Neutrophil (primary cell): ENCODE measurements around the gene ALDH1B1.

Experiments
- H3K27ac ChIP-seq: fragments of 200-600 bp; sonication (generic); 2 replicates; pipeline ENCODE4 v1.5.1; 2016; ENCODE audit warnings: mild to moderate bottlenecking, moderate library complexity
- H3K27me3 ChIP-seq: fragments of 200-600 bp; sonication (generic); 2 replicates; pipeline ENCODE4 v1.6.0; 2016; ENCODE audit warnings: mild to moderate bottlenecking
- H3K36me3 ChIP-seq: fragments of 200-600 bp; sonication (generic); 2 replicates; pipeline ENCODE4 v1.5.1; 2017
- H3K4me1 ChIP-seq, 2 experiments: fragments of 200-600 bp in 1 of 2; sonication (generic) in 1 of 2; 1 replicate in 1 of 2; 2 replicates in 1 of 2; pipeline versions ENCODE4 v1.5.1 to v1.6.1; 2013 to 2016; ENCODE audit warnings: low read depth in 1 of 2, low read length in 1 of 2, mild to moderate bottlenecking in 1 of 2, moderate library complexity in 1 of 2; ENCODE audit not compliant: control insufficient read depth in 1 of 2, insufficient read depth in 1 of 2
- H3K4me3 ChIP-seq, 2 experiments: fragments of 200-600 bp in 1 of 2; sonication (generic) in 1 of 2; 1 replicate in 1 of 2; 2 replicates in 1 of 2; pipeline ENCODE4 v1.5.1; 2013 to 2016; ENCODE audit warnings: low read depth in 1 of 2, low read length in 1 of 2, mild to moderate bottlenecking in 1 of 2, moderate library complexity in 1 of 2
- H3K9me3 ChIP-seq: fragments of 200-600 bp; sonication (generic); 2 replicates; pipeline ENCODE4 v1.5.1; 2016
- TF ChIP-seq, protein P1 (sequence below): fragments of 200-600 bp; sonication (generic); IDR thresholded peaks from 2 replicates; pipeline ENCODE4 v1.5.1; 2016; ENCODE audit warnings: antibody characterized with exemption

ALDH1B1 gene

GRCh38 chr9:38423973-38424843 lies 31.7 kb downstream of the ALDH1B1 start, which contains the start of gene IGFBPL1:
Gene IGFBPL1, minus strand, starts transcription at chr9:38424454. Its CDS starts 30 bp downstream, at chr9:38424424.
- no peak within 1 kb of the TSS for H3K4me3 ChIP-seq
- TF ChIP-seq, protein P1, sequence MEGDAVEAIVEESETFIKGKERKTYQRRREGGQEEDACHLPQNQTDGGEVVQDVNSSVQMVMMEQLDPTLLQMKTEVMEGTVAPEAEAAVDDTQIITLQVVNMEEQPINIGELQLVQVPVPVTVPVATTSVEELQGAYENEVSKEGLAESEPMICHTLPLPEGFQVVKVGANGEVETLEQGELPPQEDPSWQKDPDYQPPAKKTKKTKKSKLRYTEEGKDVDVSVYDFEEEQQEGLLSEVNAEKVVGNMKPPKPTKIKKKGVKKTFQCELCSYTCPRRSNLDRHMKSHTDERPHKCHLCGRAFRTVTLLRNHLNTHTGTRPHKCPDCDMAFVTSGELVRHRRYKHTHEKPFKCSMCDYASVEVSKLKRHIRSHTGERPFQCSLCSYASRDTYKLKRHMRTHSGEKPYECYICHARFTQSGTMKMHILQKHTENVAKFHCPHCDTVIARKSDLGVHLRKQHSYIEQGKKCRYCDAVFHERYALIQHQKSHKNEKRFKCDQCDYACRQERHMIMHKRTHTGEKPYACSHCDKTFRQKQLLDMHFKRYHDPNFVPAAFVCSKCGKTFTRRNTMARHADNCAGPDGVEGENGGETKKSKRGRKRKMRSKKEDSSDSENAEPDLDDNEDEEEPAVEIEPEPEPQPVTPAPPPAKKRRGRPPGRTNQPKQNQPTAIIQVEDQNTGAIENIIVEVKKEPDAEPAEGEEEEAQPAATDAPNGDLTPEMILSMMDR, result no peak
- H3K9me3 ChIP-seq, result no peaks in the 10 kb centered on the region
- H3K4me1 ChIP-seq, result peaks cover 0 to 4% of the 10 kb centered on the region in 2 experiments
- H3K27me3 ChIP-seq, result peaks cover 82% of the 10 kb centered on the region
- H3K27ac ChIP-seq, result no peak within 1 kb of the TSS
- H3K36me3 ChIP-seq, result no peaks in the 10 kb centered on the region

DNA sequence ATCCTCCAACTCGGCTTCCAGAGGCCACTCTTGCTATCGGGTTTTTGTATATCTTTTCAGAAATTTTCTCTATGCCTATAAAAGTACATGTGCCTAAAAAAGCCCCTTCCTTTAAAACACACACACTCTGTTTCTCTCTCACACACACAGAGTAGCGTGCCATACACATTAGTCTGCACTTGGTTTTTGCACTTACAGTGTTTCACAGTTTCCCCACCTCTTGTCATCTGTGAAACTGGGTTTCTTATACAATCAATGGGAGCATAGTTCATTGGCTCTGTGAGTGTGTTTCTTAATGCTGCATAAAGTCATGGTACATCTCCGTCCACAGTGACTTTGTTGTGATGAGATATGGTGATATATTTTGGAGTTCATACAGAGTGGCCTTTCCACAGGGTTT lies 32.4 kb downstream of the ALDH1B1 start:
- H3K4me1 ChIP-seq, result peaks cover 0 to 4% of the 10 kb centered on the region in 2 experiments
- no peak overlapping the region for H3K27ac ChIP-seq
- no peak overlapping the region for H3K4me3 ChIP-seq
- H3K9me3 ChIP-seq, result no peaks in the 10 kb centered on the region
- peaks cover 89% of the 10 kb centered on the region for H3K27me3 ChIP-seq
- TF ChIP-seq, protein P1, result no peak
- no peaks in the 10 kb centered on the region for H3K36me3 ChIP-seq

GRCh38 chr9:38428062-38428461 lies 35.6 kb downstream of the ALDH1B1 start:
- Histone ChIP-seq H3K27me3 (peaks cover 85% of the 10 kb centered on the region), H3K36me3 (no peaks in the 10 kb centered on the region), H3K27ac (no peak overlapping the region), H3K4me1 (peaks cover 0 to 4% of the 10 kb centered on the region in 2 experiments), H3K4me3 (no peak overlapping the region), H3K9me3 (no peaks in the 10 kb centered on the region)
- TF ChIP-seq, protein P1, result no peak

DNA sequence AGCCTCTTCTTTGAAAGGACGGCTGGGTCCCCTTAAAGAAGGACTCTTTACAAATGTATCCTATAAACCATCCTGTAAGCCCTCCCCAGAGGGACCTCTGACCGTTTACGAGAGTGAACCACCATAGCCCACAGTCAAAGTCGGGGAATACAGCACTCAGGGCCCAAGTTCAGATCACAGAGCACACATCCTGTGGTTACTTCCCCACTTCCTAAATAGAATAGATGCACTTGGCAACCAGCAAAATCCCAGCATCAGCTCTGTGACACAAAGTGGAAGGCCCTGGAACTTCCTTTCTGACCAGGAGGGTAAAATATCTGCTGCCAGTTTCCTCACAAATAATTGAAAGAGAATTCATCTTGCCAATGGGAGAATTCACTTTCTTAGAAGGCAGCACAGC lies 38.6 kb downstream of the ALDH1B1 start:
- H3K27ac ChIP-seq, result no peak overlapping the region
- H3K4me3 ChIP-seq, result no peak overlapping the region
- TF ChIP-seq, protein P1, result no peak
- H3K27me3 ChIP-seq, result peaks cover 55% of the 10 kb centered on the region
- no peaks in the 10 kb centered on the region for H3K36me3 ChIP-seq
- no peaks in the 10 kb centered on the region for H3K9me3 ChIP-seq
- no peaks in the 10 kb centered on the region for H3K4me1 ChIP-seq

GRCh38 chr9:38432922-38433510 lies 40.5 kb downstream of the ALDH1B1 start:
- TF ChIP-seq, protein P1, result no peak
- Histone ChIP-seq H3K4me3 (no peak overlapping the region), H3K36me3 (no peaks in the 10 kb centered on the region), H3K27ac (no peak overlapping the region), H3K27me3 (peaks cover 36% of the 10 kb centered on the region), H3K4me1 (peaks cover 0 to 6% of the 10 kb centered on the region in 2 experiments), H3K9me3 (no peaks in the 10 kb centered on the region)
